ENCODE measurements around the gene ANKS3. TPM values are rescaled to one million over a fixed set of nuclear protein-coding genes. Genes with fewer than 3 reads are reported as not detected.
A peak's percentile ranks its signal among the peaks of the same experiment; 100 is the strongest.

ANKS3 gene, protein sequence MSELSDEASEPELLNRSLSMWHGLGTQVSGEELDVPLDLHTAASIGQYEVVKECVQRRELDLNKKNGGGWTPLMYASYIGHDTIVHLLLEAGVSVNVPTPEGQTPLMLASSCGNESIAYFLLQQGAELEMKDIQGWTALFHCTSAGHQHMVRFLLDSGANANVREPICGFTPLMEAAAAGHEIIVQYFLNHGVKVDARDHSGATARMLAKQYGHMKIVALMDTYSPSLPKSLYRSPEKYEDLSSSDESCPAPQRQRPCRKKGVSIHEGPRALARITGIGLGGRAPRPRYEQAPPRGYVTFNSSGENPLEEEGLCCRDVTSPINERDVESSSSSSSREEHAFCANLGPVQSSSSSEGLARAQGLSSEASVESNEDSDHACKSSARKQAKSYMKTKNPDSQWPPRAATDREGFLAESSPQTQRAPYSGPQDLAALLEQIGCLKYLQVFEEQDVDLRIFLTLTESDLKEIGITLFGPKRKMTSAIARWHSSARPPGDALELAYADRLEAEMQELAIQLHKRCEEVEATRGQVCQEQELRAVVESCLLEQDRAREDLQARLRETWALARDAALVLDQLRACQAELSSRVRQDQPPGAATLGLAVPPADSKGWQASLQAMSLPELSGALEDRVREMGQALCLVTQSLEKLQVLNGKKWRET
- total RNA-seq, result 10 to 100 TPM; 18.2 to 32.3 (median 21.3) TPM
- long read RNA-seq, donor 1, partial matches to known transcripts, result 2 of 45 reads
- long read RNA-seq, donor 1, other reads (novel, unspliced or antisense), result 39 of 45 reads
- long read RNA-seq, donor 2, partial matches to known transcripts, result 0 of 4 reads
- long read RNA-seq, donor 2, other reads (novel, unspliced or antisense), result 4 of 4 reads

DNA sequence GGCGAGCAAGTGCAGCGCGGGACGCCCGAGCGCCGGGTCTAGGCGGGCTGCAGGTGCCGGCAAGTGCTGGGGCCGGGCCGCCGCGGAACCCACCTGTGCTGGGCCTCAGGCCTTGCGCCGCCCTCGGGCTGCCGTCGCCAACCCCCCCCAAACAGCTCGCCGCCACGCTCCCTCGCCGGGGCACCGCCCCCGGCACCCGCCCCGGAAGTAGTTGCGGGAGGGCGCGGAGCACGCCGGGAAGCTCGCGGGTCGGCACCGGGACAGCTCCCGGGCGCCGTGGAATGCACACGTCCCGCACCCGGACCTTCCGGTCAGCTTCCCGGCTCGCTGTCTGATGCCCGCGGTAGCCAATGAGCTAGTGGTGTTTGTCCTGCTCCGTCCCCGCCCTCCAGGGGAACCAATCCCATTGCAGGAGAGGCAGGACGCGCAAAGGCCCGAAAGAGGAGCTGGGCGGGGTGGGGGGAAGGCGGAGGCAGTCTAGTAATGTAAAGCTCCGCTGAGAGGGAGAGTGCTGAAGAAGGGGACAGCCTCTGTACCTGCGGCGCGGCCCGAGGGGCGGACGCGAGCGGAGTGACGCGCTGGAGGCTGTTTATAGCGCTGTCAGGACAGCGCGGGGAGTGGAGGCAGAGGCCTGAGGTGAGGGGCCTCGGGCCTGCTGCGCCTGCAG lies at the start of gene ANKS3, which contains the start of gene DNAAF8:
TSS of gene ANKS3 (minus strand) at position 209 of the 667 bp plus-strand sequence. CDS start 4,122 bp downstream, outside the sequence.
TSS of gene DNAAF8 (plus strand) at position 475 of the 667 bp plus-strand sequence. CDS start 1,978 bp downstream, outside the sequence.
- ATAC-seq (peak; percentile 97), DNase-seq (peak; percentile 94 to 96 (median 94))
- TF ChIP-seq, protein P1, sequence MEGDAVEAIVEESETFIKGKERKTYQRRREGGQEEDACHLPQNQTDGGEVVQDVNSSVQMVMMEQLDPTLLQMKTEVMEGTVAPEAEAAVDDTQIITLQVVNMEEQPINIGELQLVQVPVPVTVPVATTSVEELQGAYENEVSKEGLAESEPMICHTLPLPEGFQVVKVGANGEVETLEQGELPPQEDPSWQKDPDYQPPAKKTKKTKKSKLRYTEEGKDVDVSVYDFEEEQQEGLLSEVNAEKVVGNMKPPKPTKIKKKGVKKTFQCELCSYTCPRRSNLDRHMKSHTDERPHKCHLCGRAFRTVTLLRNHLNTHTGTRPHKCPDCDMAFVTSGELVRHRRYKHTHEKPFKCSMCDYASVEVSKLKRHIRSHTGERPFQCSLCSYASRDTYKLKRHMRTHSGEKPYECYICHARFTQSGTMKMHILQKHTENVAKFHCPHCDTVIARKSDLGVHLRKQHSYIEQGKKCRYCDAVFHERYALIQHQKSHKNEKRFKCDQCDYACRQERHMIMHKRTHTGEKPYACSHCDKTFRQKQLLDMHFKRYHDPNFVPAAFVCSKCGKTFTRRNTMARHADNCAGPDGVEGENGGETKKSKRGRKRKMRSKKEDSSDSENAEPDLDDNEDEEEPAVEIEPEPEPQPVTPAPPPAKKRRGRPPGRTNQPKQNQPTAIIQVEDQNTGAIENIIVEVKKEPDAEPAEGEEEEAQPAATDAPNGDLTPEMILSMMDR (IDR thresholded peaks at IDR 0.05), result no peak
- no peaks in the 10 kb centered on the region for H3K36me3 ChIP-seq (ENCODE audit: low read depth)
- no peaks in the 10 kb centered on the region for H3K9me3 ChIP-seq
- intact Hi-C loops (cut with DNase I, micrococcal nuclease), result no loop called here
- peak within 1 kb of the TSS; percentile 92 for H3K4me3 ChIP-seq
- H3K4me1 ChIP-seq (ENCODE audit: low read depth), result peaks cover 12% of the 10 kb centered on the region

DNA sequence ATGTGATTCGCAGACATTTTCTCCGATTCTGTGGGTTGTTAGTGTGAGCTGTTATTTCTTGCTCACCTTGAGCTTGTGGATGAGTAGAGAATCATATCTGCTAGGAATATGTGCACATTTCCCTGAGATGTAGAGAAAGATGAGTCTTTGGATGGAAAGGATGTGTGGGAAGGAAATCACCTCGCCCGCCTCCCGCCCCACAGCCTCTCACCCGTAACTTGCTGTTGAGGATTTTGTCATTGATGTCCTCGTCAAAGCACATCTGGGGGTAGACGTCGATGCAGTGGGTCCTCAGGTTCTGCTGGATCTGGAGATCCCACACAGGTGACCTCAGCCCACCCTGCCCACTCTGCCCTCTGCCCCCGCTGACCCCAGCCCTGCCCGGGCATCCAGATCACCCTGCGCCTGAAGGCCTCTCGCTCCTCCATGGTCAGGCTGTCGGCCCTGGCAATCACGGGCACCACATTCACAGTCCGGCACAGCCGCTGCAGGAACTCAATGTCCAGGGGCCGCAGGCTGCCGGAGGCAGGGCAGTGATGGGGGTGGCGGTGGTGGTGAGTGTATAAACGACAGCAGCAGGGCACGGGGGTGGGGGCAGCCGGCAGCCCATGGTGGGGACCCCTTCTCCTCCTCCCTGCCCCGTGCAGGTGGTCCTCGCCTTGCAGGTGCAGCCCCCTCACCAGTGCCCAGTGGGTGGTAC lies 49.3 kb upstream of the ANKS3 start:
- H3K4me3 ChIP-seq, result no peak overlapping the region
- no peaks in the 10 kb centered on the region for H3K9me3 ChIP-seq
- ATAC-seq (no peak), DNase-seq (no peak)
- intact Hi-C loops (cut with DNase I, micrococcal nuclease), result no loop called here
- H3K4me1 ChIP-seq (ENCODE audit: low read depth), result no peaks in the 10 kb centered on the region
- no peaks in the 10 kb centered on the region for H3K36me3 ChIP-seq (ENCODE audit: low read depth)
- TF ChIP-seq, protein P1 (IDR thresholded peaks at IDR 0.05), result no peak

DNA sequence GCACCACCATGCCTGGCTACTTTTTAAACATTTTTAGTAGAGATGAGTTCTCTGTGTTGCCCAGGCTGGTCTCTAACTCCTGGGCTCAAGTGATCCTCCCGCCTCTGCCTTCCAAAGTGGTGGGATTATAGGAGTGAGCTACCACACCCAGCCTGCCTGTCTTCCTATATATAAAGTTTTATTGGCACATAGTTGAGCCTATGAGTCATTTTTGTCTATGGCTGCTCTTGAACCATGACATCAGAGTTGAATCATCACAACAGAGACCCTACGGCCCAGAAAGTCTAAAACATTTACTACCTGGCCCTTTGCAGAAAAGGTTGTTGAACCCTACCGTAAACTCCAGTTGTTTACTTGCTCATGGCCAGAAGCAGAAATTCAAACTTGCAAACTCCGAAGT lies 46.2 kb upstream of the ANKS3 start:
- DNase-seq (no peak), ATAC-seq (peak; percentile 88)
- Histone ChIP-seq H3K4me1 (ENCODE audit: low read depth) (no peaks in the 10 kb centered on the region), H3K36me3 (ENCODE audit: low read depth) (no peaks in the 10 kb centered on the region), H3K9me3 (no peaks in the 10 kb centered on the region), H3K4me3 (no peak overlapping the region)
- intact Hi-C loops (cut with DNase I, micrococcal nuclease), result no loop called here
- TF ChIP-seq, protein P1 (IDR thresholded peaks at IDR 0.05), result no peak

DNA sequence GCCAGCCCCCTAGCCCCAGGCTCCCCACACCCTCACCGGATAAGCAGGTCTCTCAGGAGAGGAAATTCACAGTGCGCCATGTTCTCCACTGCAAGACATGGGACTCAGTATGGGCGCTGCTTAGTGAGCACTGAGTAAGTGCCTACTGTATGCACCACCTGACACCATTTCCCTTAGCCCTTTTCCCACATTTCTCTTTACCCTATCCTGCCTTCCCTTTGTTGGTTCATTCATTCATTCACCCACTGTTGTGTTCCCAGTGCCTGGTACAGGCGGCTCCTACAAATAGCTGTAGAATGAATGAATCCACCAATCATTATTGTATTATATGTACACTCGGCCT lies 44.0 kb upstream of the ANKS3 start:
- ATAC-seq (no peak), DNase-seq (no peak)
- no peaks in the 10 kb centered on the region for H3K4me1 ChIP-seq (ENCODE audit: low read depth)
- H3K9me3 ChIP-seq, result no peaks in the 10 kb centered on the region
- no peak overlapping the region for H3K4me3 ChIP-seq
- TF ChIP-seq, protein P1 (IDR thresholded peaks at IDR 0.05), result no peak
- H3K36me3 ChIP-seq (ENCODE audit: low read depth), result no peaks in the 10 kb centered on the region
- intact Hi-C loops (cut with DNase I, micrococcal nuclease), result no loop called here
